ENCODE measurements around the gene ADAMTS18.

GRCh38 chr16:77398495-77398894 is 36.3 kb downstream of the ADAMTS18 start:
- TF ChIP-seq CTCF (IDR thresholded peaks at IDR 0.05) (no peak), EP300 (IDR thresholded peaks at IDR 0.05) (no peak)
